NCI-H524 treated with DMSO at 0.1 percent for 48 hours (cell line): ENCODE measurements around the gene NEUROG1.
"Not testable (repeated sequence)": the region's sequence is repeated elsewhere in the genome, so short reads cannot be mapped to it uniquely, and the experiment has no call there.

Experiments
- DNase-seq: peaks from one replicate; lab custom pipeline; 2025; lab: John Stamatoyannopoulos, UW

Gene NEUROG1

GRCh38 chr5:135537271-135537670 lies 1.5 kb upstream of the NEUROG1 start:
- DNase-seq: no peak

GRCh38 chr5:135535420-135535819 lies 344 bp downstream of the NEUROG1 start:
- no peak for DNase-seq

- no peak for DNase-seq
These were observed 950 bp downstream of the NEUROG1 start for GRCh38 chr5:135534609-135535419.

- peak; percentile 28 for DNase-seq
These were observed 2.0 kb downstream of the NEUROG1 start for GRCh38 chr5:135533794-135534193.

- DNase-seq: no peak
These were observed 2.4 kb downstream of the NEUROG1 start for GRCh38 chr5:135533334-135533733.

GRCh38 chr5:135529576-135529975 lies 6.2 kb downstream of the NEUROG1 start:
- DNase-seq: not testable (repeated sequence)

- no peak for DNase-seq
These were observed 8.8 kb downstream of the NEUROG1 start for GRCh38 chr5:135526924-135527323.

- DNase-seq: no peak
These were observed 13.8 kb downstream of the NEUROG1 start for GRCh38 chr5:135521964-135522363.

GRCh38 chr5:135517631-135518030 lies 18.1 kb downstream of the NEUROG1 start:
- DNase-seq: no peak

- DNase-seq: no peak
These were observed 21.6 kb downstream of the NEUROG1 start for GRCh38 chr5:135514116-135514515.

- DNase-seq: no peak
These were observed 23.8 kb downstream of the NEUROG1 start for GRCh38 chr5:135511761-135512575.

GRCh38 chr5:135509995-135510394 lies 25.8 kb downstream of the NEUROG1 start:
- DNase-seq: no peak

- DNase-seq: peak; percentile 47
These were observed 27.2 kb downstream of the NEUROG1 start for GRCh38 chr5:135508496-135509005.

- no peak for DNase-seq
These were observed 29.8 kb downstream of the NEUROG1 start for GRCh38 chr5:135505973-135506372.

GRCh38 chr5:135504376-135504775 lies 31.4 kb downstream of the NEUROG1 start:
- no peak for DNase-seq

GRCh38 chr5:135503871-135504270 lies 31.9 kb downstream of the NEUROG1 start:
- no peak for DNase-seq

- DNase-seq: no peak
These were observed 32.8 kb downstream of the NEUROG1 start for GRCh38 chr5:135502836-135503520.

GRCh38 chr5:135501965-135502364 lies 33.8 kb downstream of the NEUROG1 start:
- no peak for DNase-seq

- DNase-seq: no peak
These were observed 37.1 kb downstream of the NEUROG1 start for GRCh38 chr5:135498637-135498995.

GRCh38 chr5:135497971-135498636 lies 37.7 kb downstream of the NEUROG1 start:
- peak; percentile 84 for DNase-seq

GRCh38 chr5:135495531-135495930 lies 40.2 kb downstream of the NEUROG1 start:
- DNase-seq: not testable (repeated sequence)

- no peak for DNase-seq
These were observed 41.6 kb downstream of the NEUROG1 start for GRCh38 chr5:135494196-135494595.
